Activated CD4-positive, alpha-beta T cell treated with anti-CD3 and anti-CD28 coated beads, Interleukin-10, Interleukin-2, amounts not matched to agents 100 ng/mL and 50 ng/mL, durations not matched to agents 16 hours and 8 hours (primary cell): Measurements from ENCODE around the gene LBHD2.

Source experiments
- DNase-seq: peaks from one replicate; pipeline ENCODE4 v3.0.0-alpha.2; 2020

The LBHD2 gene

GRCh38 chr14:103091883-103092222, 7.8 kb downstream of the LBHD2 start:
- DNase-seq, result no peak

- no peak for DNase-seq
Observed at GRCh38 chr14:103093856-103094405, 9.9 kb downstream of the LBHD2 start.

GRCh38 chr14:103094406-103095209, 10.6 kb downstream of the LBHD2 start, which contains the start of gene EXOC3L4:
TSS of gene EXOC3L4 (plus strand) at chr14:103094725. CDS start at chr14:103100220, 5,495 bp downstream.
- DNase-seq, result no peak

GRCh38 chr14:103095210-103095778, 11.3 kb downstream of the LBHD2 start:
- no peak for DNase-seq

GRCh38 chr14:103096387-103096786, 12.4 kb downstream of the LBHD2 start:
- no peak for DNase-seq

GRCh38 chr14:103097244-103097993, 13.4 kb downstream of the LBHD2 start:
- DNase-seq, result no peak

- no peak for DNase-seq
Observed at GRCh38 chr14:103097994-103098957, 14.3 kb downstream of the LBHD2 start.

- no peak for DNase-seq
Observed at GRCh38 chr14:103099081-103099732, 15.2 kb downstream of the LBHD2 start.

GRCh38 chr14:103099733-103100280, 15.8 kb downstream of the LBHD2 start:
- DNase-seq, result no peak

- DNase-seq, result no peak
Observed at GRCh38 chr14:103100281-103101121, 16.5 kb downstream of the LBHD2 start.

- DNase-seq, result no peak
Observed at GRCh38 chr14:103101257-103101962, 17.4 kb downstream of the LBHD2 start.

- DNase-seq, result no peak
Observed at GRCh38 chr14:103101963-103102688, 18.1 kb downstream of the LBHD2 start.

GRCh38 chr14:103102689-103103260, 18.8 kb downstream of the LBHD2 start:
- DNase-seq, result no peak

- peak; percentile 27 for DNase-seq
Observed at GRCh38 chr14:103103461-103104388, 19.7 kb downstream of the LBHD2 start.

GRCh38 chr14:103104389-103104653, 20.3 kb downstream of the LBHD2 start:
- no peak for DNase-seq

- peak; percentile 74 for DNase-seq
Observed at GRCh38 chr14:103104654-103105452, 20.8 kb downstream of the LBHD2 start.

- peak; percentile 27 for DNase-seq
Observed at GRCh38 chr14:103105580-103106150, 21.7 kb downstream of the LBHD2 start.
